Measurements from ENCODE around the gene CFAP221.

CFAP221 gene

DNA sequence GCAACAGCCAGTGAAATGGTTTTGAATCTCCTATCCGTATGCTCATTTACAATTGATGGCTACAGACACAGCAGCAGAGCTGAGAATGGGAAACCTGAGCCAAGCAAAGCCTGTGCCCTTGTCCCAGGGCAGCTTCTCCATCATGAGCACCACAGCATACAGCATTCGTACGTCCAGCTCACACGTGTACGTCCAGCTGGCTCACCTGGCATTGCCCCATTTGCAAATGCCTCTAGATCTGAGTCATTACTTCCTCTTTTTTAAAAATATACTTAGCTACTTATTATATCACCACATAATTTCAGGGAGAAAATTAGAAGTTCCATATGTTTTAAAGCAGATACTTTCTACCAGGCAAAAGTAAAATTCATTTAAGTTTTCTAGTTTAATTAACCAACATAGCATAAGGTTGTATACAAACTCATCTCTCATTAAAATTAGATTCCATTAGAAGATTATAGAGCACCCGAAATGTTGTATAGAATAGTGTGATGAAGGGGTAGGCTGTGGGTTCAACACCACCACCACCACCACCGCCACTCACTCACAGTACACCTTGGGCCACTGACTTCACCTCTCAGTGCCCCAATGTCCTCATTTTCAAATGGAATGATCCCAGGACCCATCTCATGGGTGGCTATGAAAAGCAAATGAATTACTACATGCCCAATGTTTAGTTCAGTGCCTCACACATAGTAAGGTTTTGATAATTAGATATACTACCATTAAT lies 103.4 kb downstream of the CFAP221 start:
- no peak for DNase-seq

GRCh38 chr2:119649364-119649917 lies 105.2 kb downstream of the CFAP221 start:
- DNase-seq: no peak

GRCh38 chr2:119650206-119650605 lies 106.0 kb downstream of the CFAP221 start:
- DNase-seq: no peak

DNA sequence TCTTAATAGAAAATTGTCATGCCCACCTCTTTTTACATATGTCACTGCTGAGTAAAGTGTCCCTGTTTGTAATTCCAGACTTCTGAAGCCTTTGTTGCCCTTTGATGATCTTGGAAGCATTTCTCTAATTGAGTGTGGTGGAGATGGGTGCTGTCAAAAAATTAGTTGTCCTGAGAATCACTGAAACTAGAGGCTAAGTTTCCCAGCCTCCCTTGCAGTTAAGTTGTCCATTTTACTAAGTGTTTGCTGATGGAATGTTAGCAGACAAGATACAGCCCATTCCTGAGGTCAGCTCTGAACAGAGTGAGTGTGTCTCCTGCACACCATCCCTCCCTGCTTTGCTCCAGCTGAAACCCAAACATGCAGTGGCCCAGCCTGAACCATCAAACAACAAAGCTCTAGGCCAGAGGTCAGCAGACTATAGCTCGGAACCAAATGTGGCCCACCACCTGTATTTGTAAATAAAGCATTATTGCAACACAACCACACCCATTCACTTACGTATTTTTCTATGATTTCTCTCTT lies 106.7 kb downstream of the CFAP221 start:
- no peak for DNase-seq

- DNase-seq: no peak
These were observed 113.4 kb downstream of the CFAP221 start for GRCh38 chr2:119657466-119658145.

GRCh38 chr2:119659601-119660342 lies 115.5 kb downstream of the CFAP221 start:
- DNase-seq: peak; percentile 16

GRCh38 chr2:119660343-119660658 lies 116.1 kb downstream of the CFAP221 start:
- no peak for DNase-seq

GRCh38 chr2:119662297-119662696 lies 118.0 kb downstream of the CFAP221 start:
- no peak for DNase-seq

DNA sequence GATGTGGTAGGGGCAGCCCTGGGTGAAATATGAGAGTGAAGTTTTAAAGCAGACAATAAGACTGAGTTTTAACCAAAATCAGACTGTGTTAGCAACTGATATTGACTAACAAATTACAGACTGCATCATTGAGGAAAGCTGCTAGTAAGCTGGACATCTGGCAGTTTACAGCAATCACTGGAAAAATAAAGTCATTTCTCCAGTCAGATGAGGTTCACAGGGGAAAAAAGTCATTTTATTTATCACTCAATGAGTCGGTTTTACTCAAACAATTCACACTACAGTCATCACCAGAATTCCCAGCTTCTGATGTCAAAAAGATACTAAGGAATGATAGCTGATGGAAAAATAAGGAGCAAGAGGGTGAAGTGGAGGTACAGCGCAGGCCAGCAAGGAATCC lies 124.3 kb downstream of the CFAP221 start:
- DNase-seq: no peak

- no peak for DNase-seq
These were observed 126.8 kb downstream of the CFAP221 start for GRCh38 chr2:119671016-119671415.

DNA sequence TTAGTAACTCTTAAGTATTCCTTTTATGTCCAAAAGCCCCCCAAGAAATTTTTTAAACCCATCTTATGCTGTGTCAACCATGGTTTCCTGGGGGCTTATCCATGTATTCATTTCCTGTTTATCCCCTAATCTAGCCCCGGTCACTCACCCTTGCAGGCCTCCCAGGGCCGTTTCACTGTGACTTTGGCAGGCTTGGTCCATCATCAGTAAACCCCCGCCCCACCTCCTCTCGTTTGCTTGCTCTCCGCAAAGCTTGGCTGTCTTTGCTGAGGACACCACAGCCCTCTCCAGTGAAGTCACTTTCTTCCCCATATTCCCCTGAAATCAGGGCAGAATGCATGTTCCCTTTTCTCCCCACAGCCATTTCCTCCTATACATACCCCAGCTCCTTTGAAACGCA lies 127.5 kb downstream of the CFAP221 start:
- DNase-seq: no peak

- DNase-seq: no peak
These were observed 128.1 kb downstream of the CFAP221 start for GRCh38 chr2:119672161-119672862.

DNA sequence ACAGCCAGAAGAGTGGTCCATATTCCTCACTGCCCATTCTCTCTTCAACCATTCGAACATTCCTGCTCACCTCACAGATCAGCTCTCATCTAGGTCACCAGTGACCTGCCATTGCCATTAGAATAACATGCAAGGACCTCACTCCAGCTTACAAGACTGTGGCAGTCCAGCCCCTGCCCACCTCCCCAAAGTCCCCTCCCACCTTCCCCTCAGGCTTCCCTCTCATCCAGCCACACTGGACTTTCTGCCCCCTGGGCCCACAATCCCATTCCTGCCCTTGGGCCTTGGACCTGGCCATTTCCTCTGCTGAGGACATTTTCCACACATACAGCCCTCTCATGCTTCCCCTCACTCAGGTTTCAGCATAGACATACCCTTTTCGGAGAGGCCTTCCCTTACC lies 129.5 kb downstream of the CFAP221 start:
- no peak for DNase-seq

- DNase-seq: no peak
These were observed 130.7 kb downstream of the CFAP221 start for GRCh38 chr2:119674711-119675500.

DNA sequence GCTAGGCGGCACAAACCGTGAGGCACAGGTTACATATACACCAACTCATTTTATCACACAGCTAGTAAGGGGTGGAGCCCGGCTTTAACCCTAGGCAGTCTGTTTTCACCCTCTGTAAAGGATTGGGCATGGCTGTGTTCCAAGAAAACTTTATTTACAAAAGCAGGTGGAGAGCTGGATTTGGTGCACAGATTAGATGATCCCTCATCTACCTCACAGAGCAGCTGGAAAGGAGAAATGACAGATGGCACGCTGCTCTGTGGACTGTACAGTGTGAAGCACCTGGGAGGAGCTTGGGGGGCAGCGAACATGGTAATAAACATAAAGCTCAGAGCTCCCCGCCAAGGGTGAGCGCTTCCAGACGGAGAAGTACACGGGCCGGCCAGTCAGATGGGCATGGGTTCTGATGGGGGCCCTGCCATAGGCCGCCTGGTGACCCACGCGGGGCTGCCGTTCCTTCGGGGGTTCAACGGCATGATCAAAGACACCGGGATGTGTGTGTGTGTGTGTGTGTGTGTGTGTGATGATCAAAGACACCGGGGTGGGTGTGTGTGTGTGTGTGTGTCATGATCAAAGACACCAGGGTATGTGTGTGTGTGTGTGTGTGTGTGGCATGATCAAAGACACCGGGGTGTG lies 133.9 kb downstream of the CFAP221 start:
- no peak for DNase-seq

- DNase-seq: no peak
These were observed 135.2 kb downstream of the CFAP221 start for GRCh38 chr2:119679526-119679837.

DNA sequence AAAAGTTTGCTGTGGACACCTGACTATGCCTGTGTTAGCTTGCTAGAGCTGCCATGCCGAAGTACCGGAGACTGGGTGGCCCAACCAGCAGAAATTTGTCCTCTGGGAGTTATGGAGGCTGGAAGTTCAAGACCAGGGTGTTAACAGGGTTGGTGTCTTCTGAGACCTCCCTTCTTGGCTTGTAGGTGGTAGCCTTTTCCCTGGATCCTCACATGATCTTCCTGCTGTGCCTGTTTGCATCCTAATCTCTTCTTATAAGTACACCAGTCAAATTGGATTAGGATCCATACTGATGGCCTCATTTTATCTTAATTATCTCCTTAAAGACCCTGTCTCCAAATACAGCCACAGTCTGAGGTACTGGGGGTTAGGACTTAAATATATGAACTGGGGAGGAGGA lies 135.6 kb downstream of the CFAP221 start:
- no peak for DNase-seq

GRCh38 chr2:119680457-119681202 lies 136.4 kb downstream of the CFAP221 start:
- no peak for DNase-seq

DNA sequence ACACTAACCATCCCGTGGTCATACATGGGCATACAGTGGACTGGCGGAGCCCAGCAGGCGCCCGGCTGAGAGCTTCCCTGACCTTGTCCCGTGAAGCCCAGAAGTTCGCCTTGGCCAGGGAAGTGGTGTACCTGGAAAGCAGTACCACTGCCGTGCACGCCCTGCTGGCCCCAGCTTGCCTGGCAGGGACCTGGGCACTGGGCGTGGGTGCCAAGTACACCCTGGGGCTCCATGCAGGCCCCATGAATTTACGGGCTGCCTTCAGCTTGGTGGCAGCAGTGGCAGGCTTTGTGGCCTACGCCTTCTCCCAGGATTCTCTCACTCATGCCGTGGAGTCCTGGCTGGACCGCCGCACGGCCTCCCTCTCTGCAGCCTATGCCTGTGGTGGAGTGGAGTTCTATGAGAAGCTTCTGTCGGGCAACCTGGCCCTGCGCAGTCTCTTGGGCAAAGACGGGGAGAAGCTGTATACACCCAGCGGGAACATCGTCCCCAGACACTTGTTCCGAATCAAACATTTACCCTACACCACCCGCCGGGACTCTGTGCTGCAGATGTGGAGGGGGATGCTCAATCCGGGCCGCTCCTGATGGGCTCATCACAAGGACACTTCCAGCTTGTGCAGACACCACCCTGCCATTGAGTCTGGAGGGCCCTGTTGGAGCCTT lies 137.1 kb downstream of the CFAP221 start:
- no peak for DNase-seq

DNA sequence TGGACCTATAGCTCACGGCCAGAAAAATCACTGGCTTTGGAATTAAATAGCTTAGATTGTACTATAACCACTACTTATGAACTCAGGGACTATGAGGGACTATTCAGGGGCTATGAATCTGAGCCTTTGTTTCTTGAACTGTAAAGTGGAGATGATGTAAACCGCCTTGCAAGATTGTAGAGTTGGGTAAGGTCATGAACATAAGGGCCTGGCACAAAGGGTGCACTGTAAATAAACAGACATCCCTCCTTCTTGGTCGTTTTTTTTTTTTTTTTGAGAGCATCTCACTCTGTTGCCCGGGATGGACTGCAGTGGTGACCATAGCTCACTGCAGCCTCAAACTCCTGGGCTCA lies 137.6 kb downstream of the CFAP221 start:
- DNase-seq: no peak

DNA sequence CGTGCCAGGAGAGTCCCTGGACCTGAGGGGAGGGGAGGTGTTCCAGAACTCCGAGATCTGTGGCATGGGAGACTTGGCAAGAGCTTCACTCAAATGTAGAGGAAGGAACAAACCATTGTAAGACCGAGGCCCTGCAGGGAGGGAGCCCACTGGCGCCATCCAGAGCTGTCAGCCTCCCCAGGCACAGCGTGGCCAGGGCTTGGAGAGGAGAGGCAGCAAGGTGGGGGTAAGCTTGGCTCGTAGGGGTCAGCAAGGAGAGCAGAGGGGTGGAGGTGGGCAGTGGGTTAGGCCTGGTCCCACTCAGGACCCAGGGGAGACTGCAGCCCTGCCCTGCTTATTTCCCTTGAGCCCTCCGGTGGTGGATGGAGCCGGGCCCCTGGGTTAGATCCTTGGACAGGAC lies 138.3 kb downstream of the CFAP221 start:
- no peak for DNase-seq
